Hepatocyte (in vitro differentiated cells): Measurements from ENCODE around the gene SLAMF9. TPM values are rescaled to one million over a fixed set of nuclear protein-coding genes. Genes with fewer than 3 reads are reported as not detected.

Experiments used
- DNase-seq: peaks from one replicate; pipeline ENCODE4 v3.0.0-alpha.2; 2016; ENCODE audit warnings: low spot score
- H2AFZ ChIP-seq: fragments of 200-600 bp; sonication (generic); 2 replicates; pipeline ENCODE4 v1.6.0; 2016; ENCODE audit warnings: antibody characterized with exemption, mild to moderate bottlenecking
- H3K27ac ChIP-seq: fragments of 200-600 bp; sonication (generic); 2 replicates; pipeline ENCODE4 v1.5.1; 2016; ENCODE audit warnings: mild to moderate bottlenecking
- H3K27me3 ChIP-seq: fragments of 200-600 bp; sonication (generic); 2 replicates; pipeline ENCODE4 v1.6.1; 2016
- H3K36me3 ChIP-seq: fragments of 200-600 bp; sonication (generic); replicated peaks from 2 replicates; pipeline ENCODE4 v1.5.1; 2016; ENCODE audit warnings: low read depth; ENCODE audit not compliant: insufficient read depth
- H3K4me1 ChIP-seq: fragments of 200-600 bp; sonication (generic); 2 replicates; pipeline ENCODE4 v1.5.1; 2016; ENCODE audit warnings: mild to moderate bottlenecking, moderate library complexity; ENCODE audit not compliant: insufficient read depth
- H3K4me2 ChIP-seq: fragments of 200-600 bp; sonication (generic); 2 replicates; pipeline ENCODE4 v1.6.0; 2016
- H3K4me3 ChIP-seq: fragments of 200-600 bp; sonication (generic); 2 replicates; pipeline ENCODE4 v1.5.1; 2016; ENCODE audit warnings: mild to moderate bottlenecking
- H3K79me2 ChIP-seq: fragments of 200-600 bp; sonication (generic); 2 replicates; pipeline ENCODE4 v1.6.0; 2017; ENCODE audit warnings: mild to moderate bottlenecking
- H3K9me2 ChIP-seq: fragments of 200-600 bp; sonication (generic); replicated peaks from 2 replicates; pipeline ENCODE4 v1.6.0; 2017; ENCODE audit warnings: mild to moderate bottlenecking; ENCODE audit not compliant: insufficient read depth
- H3K9me3 ChIP-seq: fragments of 200-600 bp; sonication (generic); 2 replicates; pipeline ENCODE4 v1.5.1; 2016; ENCODE audit warnings: low read depth, mild to moderate bottlenecking
- H4K20me1 ChIP-seq: fragments of 200-600 bp; sonication (generic); 2 replicates; pipeline ENCODE4 v1.6.0; 2016; ENCODE audit warnings: mild to moderate bottlenecking; ENCODE audit not compliant: insufficient read depth, poor library complexity, severe bottlenecking
- EZH2 ChIP-seq: fragments of 200-600 bp; sonication (generic); IDR thresholded peaks from 2 replicates; pipeline ENCODE4 v1.6.1; 2016; ENCODE audit warnings: antibody characterized with exemption, mild to moderate bottlenecking, borderline replicate concordance
- EZH2phosphoT487 ChIP-seq: fragments of 200-600 bp; sonication (generic); IDR thresholded peaks from one replicate; pipeline ENCODE4 v1.6.1; 2018; ENCODE audit warnings: antibody characterized with exemption, mild to moderate bottlenecking, low read depth, moderate library complexity; ENCODE audit not compliant: unreplicated experiment, severe bottlenecking
- WGBS: methylation state at CpG from one replicate; pipeline ENCODE4 v1.1.6; 2016; ENCODE audit warnings: low lambda C conversion rate; ENCODE audit errors: missing lambda C conversion rate; 5-methylcytosine and 5-hydroxymethylcytosine counted together
- polyA plus RNA-seq: library from polyadenylated mRNA; unstranded; fragments of >200 nt; fragmentation: Nextera tagmentation; extraction: Ambion mirVana; gene quantifications from 2 replicates; pipeline ENCODE4 v1.2.1, GENCODE V29; 2016
- total RNA-seq: library from RNA; depleted of rRNA; stranded (reverse); fragments of >200 nt; gene quantifications from 2 replicates; pipeline ENCODE4 v1.2.3, GENCODE V29; 2014
- TF ChIP-seq, protein P1 (sequence below): fragments of 200-600 bp; sonication (generic); IDR thresholded peaks from 2 replicates; pipeline ENCODE4 v1.5.1; 2016; ENCODE audit warnings: antibody characterized with exemption, mild to moderate bottlenecking; ENCODE audit not compliant: poor library complexity

Gene SLAMF9
- total and polyA plus RNA-seq, 2 experiments from 2014 or later, result not detected

DNA sequence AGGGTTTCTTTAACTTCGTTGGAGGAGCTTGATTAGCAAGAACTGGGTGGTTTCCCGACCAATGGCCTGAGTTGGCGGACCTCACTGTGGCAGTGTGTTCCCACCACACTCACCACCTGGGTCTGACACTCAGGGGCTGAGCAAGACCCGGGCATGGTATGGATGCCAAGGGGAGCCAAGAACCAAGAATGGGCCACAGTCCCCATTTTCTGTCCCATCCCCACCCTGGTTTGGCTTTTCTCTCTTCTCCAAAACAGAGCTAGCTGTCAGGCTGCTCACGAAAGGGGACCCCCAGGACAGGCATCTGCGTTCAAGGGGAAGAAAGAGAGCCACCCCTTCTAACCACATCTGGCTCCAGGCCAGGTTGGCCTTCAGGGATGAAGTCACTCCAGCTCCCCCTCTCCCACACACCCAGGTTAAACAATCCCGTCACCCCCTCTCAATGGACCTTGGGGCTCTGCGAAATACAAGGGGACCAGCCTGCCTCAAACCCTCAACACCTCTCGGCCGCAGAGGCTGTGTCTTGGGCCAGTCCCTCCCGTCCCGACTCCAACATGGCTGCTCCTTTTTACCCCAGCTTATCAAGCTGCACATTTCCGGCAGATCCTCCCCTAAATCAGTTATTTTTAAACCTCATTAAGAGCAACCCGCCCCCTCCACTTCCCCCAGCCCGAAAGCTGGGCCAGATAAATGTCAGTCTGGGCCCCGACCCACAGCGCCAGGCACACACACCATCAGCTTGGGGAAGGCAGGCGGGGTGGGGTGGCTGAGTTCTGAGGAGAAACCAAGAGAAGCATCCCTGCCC, 32.1 kb downstream of the SLAMF9 start:
- peak overlapping the region; percentile 96 for H3K4me2 ChIP-seq
- no peaks in the 10 kb centered on the region for H3K36me3 ChIP-seq
- no peak overlapping the region for H3K27ac ChIP-seq
- DNase-seq, result no peak
- no peak overlapping the region for H3K4me3 ChIP-seq
- peaks cover 28% of the 10 kb centered on the region for H3K4me1 ChIP-seq
- TF ChIP-seq, protein P1, sequence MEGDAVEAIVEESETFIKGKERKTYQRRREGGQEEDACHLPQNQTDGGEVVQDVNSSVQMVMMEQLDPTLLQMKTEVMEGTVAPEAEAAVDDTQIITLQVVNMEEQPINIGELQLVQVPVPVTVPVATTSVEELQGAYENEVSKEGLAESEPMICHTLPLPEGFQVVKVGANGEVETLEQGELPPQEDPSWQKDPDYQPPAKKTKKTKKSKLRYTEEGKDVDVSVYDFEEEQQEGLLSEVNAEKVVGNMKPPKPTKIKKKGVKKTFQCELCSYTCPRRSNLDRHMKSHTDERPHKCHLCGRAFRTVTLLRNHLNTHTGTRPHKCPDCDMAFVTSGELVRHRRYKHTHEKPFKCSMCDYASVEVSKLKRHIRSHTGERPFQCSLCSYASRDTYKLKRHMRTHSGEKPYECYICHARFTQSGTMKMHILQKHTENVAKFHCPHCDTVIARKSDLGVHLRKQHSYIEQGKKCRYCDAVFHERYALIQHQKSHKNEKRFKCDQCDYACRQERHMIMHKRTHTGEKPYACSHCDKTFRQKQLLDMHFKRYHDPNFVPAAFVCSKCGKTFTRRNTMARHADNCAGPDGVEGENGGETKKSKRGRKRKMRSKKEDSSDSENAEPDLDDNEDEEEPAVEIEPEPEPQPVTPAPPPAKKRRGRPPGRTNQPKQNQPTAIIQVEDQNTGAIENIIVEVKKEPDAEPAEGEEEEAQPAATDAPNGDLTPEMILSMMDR, result no peak
- no peak for TF ChIP-seq EZH2phosphoT487
- TF ChIP-seq EZH2, result no peak
- peaks cover 26% of the 10 kb centered on the region for H3K79me2 ChIP-seq
- H4K20me1 ChIP-seq, result no peaks in the 10 kb centered on the region
- H3K9me3 ChIP-seq, result no peaks in the 10 kb centered on the region
- no peaks in the 10 kb centered on the region for H3K9me2 ChIP-seq
- H3K27me3 ChIP-seq, result no peaks in the 10 kb centered on the region
- WGBS, result 92% methylated on average over 17 of the region's 18 CpGs
- no peak overlapping the region for H2AFZ ChIP-seq

DNA sequence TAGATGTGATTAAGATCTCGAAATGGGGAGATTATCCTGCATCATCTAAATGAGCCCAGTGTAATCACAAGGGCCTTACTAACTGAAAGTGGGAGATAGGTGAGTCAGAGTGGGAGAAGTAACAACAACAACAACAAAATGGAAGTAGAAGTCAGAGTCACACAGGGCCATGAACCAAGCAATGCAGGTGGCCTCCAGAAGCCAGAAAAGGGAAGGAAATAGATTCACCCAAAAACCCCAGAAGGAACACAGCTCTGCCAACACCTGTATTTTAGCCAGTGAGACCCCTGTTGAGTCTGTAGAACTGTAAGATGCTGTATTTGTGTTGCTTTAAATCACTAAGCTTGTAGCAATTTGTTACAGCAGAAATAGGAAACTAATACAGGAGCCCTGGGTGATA, 32.8 kb downstream of the SLAMF9 start:
- Histone ChIP-seq H3K79me2 (peaks cover 26% of the 10 kb centered on the region), H3K4me2 (no peak overlapping the region), H3K9me3 (no peaks in the 10 kb centered on the region), H2AFZ (no peak overlapping the region), H3K36me3 (no peaks in the 10 kb centered on the region), H4K20me1 (no peaks in the 10 kb centered on the region), H3K27me3 (no peaks in the 10 kb centered on the region), H3K27ac (no peak overlapping the region), H3K4me1 (peaks cover 32% of the 10 kb centered on the region), H3K9me2 (no peaks in the 10 kb centered on the region), H3K4me3 (no peak overlapping the region)
- no peak for DNase-seq
- TF ChIP-seq, protein P1, result no peak
- no peak for TF ChIP-seq EZH2phosphoT487
- TF ChIP-seq EZH2, result no peak
- WGBS, result 65% methylated on average over 1 of the region's 1 CpG

DNA sequence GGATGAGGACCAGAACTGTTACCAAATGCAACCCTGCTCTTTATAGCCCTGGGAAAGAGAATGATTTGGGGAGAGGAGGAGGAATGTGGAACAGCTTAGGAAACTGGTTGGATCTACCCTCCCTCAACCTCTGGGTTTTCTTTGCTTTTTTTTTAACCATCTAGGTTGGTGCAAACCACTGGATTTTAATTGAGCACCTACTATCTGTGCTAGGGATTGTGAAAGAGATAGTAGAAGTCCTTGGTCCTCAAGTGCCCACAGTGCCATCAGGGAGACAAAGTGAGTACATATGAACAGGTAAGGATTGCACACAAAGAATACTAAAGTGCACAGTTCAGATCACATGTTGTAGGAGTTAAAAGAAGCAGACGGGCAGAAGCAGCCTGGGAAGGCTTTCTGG, 33.4 kb downstream of the SLAMF9 start:
- no peaks in the 10 kb centered on the region for H3K27me3 ChIP-seq
- TF ChIP-seq EZH2phosphoT487 (no peak), EZH2 (no peak)
- TF ChIP-seq, protein P1, result no peak
- no peaks in the 10 kb centered on the region for H4K20me1 ChIP-seq
- 95% methylated on average over 1 of the region's 1 CpG for WGBS
- H3K4me2 ChIP-seq, result no peak overlapping the region
- no peaks in the 10 kb centered on the region for H3K36me3 ChIP-seq
- no peak overlapping the region for H3K4me3 ChIP-seq
- DNase-seq, result no peak
- no peak overlapping the region for H2AFZ ChIP-seq
- H3K27ac ChIP-seq, result no peak overlapping the region
- H3K9me3 ChIP-seq, result no peaks in the 10 kb centered on the region
- H3K9me2 ChIP-seq, result no peaks in the 10 kb centered on the region
- H3K79me2 ChIP-seq, result peaks cover 26% of the 10 kb centered on the region
- peaks cover 31% of the 10 kb centered on the region for H3K4me1 ChIP-seq
